Measurements from ENCODE around the gene TMEM231.
"Not testable (repeated sequence)": the region's sequence is repeated elsewhere in the genome, so short reads cannot be mapped to it uniquely, and the experiment has no call there.

Gene TMEM231

GRCh38 chr16:75548456-75548855 is 7.6 kb downstream of the TMEM231 start:
- H3K4me3 ChIP-seq (ENCODE audit: low read depth in 1 of 2, low read length in 2 of 2); H3K36me3 ChIP-seq (ENCODE audit: control insufficient read depth in 1 of 2, insufficient read depth in 2 of 2, low read length in 2 of 2); H3K27me3 ChIP-seq (ENCODE audit: control insufficient read depth in 1 of 2, insufficient read depth in 2 of 2, low read length in 2 of 2); H3K9ac ChIP-seq (ENCODE audit: low read depth in 1 of 2, low read length in 2 of 2); H3K9me3 ChIP-seq (ENCODE audit: control insufficient read depth in 1 of 2, low read length in 2 of 2); H3K27ac ChIP-seq (ENCODE audit: low read depth, low read length): not testable (repeated sequence)
- peaks cover 6 to 20% of the 10 kb centered on the region in 2 donors for H3K4me1 ChIP-seq (ENCODE audit: control insufficient read depth in 1 of 2, insufficient read depth in 2 of 2, low read length in 2 of 2)

GRCh38 chr16:75546293-75546692 is 9.8 kb downstream of the TMEM231 start:
- H3K27me3 ChIP-seq (ENCODE audit: control insufficient read depth in 1 of 2, insufficient read depth in 2 of 2, low read length in 2 of 2) = no peaks in the 10 kb centered on the region
- no peak overlapping the region for H3K4me3 ChIP-seq (ENCODE audit: low read depth in 1 of 2, low read length in 2 of 2)
- no peaks in the 10 kb centered on the region for H3K9me3 ChIP-seq (ENCODE audit: control insufficient read depth in 1 of 2, low read length in 2 of 2)
- H3K36me3 ChIP-seq (ENCODE audit: control insufficient read depth in 1 of 2, insufficient read depth in 2 of 2, low read length in 2 of 2) = peaks cover 0 to 4% of the 10 kb centered on the region in 2 donors
- H3K9ac ChIP-seq (ENCODE audit: low read depth in 1 of 2, low read length in 2 of 2) = no peak overlapping the region
- H3K27ac ChIP-seq (ENCODE audit: low read depth, low read length) = no peak overlapping the region
- H3K4me1 ChIP-seq (ENCODE audit: control insufficient read depth in 1 of 2, insufficient read depth in 2 of 2, low read length in 2 of 2) = peaks cover 20 to 23% of the 10 kb centered on the region in 2 donors

GRCh38 chr16:75545879-75546278 is 10.2 kb downstream of the TMEM231 start:
- not testable (repeated sequence) for H3K4me3 ChIP-seq (ENCODE audit: low read depth in 1 of 2, low read length in 2 of 2); H3K9ac ChIP-seq (ENCODE audit: low read depth in 1 of 2, low read length in 2 of 2); H3K36me3 ChIP-seq (ENCODE audit: control insufficient read depth in 1 of 2, insufficient read depth in 2 of 2, low read length in 2 of 2); H3K27ac ChIP-seq (ENCODE audit: low read depth, low read length); H3K9me3 ChIP-seq (ENCODE audit: control insufficient read depth in 1 of 2, low read length in 2 of 2); H3K27me3 ChIP-seq (ENCODE audit: control insufficient read depth in 1 of 2, insufficient read depth in 2 of 2, low read length in 2 of 2)
- H3K4me1 ChIP-seq (ENCODE audit: control insufficient read depth in 1 of 2, insufficient read depth in 2 of 2, low read length in 2 of 2) = peaks cover 24 to 27% of the 10 kb centered on the region in 2 donors

- not testable (repeated sequence) for H3K36me3 ChIP-seq (ENCODE audit: control insufficient read depth in 1 of 2, insufficient read depth in 2 of 2, low read length in 2 of 2); H3K9me3 ChIP-seq (ENCODE audit: control insufficient read depth in 1 of 2, low read length in 2 of 2); H3K9ac ChIP-seq (ENCODE audit: low read depth in 1 of 2, low read length in 2 of 2); H3K27ac ChIP-seq (ENCODE audit: low read depth, low read length); H3K27me3 ChIP-seq (ENCODE audit: control insufficient read depth in 1 of 2, insufficient read depth in 2 of 2, low read length in 2 of 2); H3K4me3 ChIP-seq (ENCODE audit: low read depth in 1 of 2, low read length in 2 of 2)
- peaks cover 39% of the 10 kb centered on the region in 2 donors for H3K4me1 ChIP-seq (ENCODE audit: control insufficient read depth in 1 of 2, insufficient read depth in 2 of 2, low read length in 2 of 2)
Measured at GRCh38 chr16:75542462-75542861, 13.6 kb downstream of the TMEM231 start.

- H3K27ac ChIP-seq (ENCODE audit: low read depth, low read length) = no peak overlapping the region
- H3K4me3 ChIP-seq (ENCODE audit: low read depth in 1 of 2, low read length in 2 of 2) = no peak overlapping the region
- no peak overlapping the region for H3K9ac ChIP-seq (ENCODE audit: low read depth in 1 of 2, low read length in 2 of 2)
- H3K27me3 ChIP-seq (ENCODE audit: control insufficient read depth in 1 of 2, insufficient read depth in 2 of 2, low read length in 2 of 2) = no peaks in the 10 kb centered on the region
- H3K36me3 ChIP-seq (ENCODE audit: control insufficient read depth in 1 of 2, insufficient read depth in 2 of 2, low read length in 2 of 2) = peaks cover 0 to 4% of the 10 kb centered on the region in 2 donors
- H3K9me3 ChIP-seq (ENCODE audit: control insufficient read depth in 1 of 2, low read length in 2 of 2) = no peaks in the 10 kb centered on the region
- H3K4me1 ChIP-seq (ENCODE audit: control insufficient read depth in 1 of 2, insufficient read depth in 2 of 2, low read length in 2 of 2) = peaks cover 41 to 46% of the 10 kb centered on the region in 2 donors
Measured at GRCh38 chr16:75541236-75541635, 14.8 kb downstream of the TMEM231 start.

- H3K9me3 ChIP-seq (ENCODE audit: control insufficient read depth in 1 of 2, low read length in 2 of 2); H3K36me3 ChIP-seq (ENCODE audit: control insufficient read depth in 1 of 2, insufficient read depth in 2 of 2, low read length in 2 of 2); H3K4me3 ChIP-seq (ENCODE audit: low read depth in 1 of 2, low read length in 2 of 2); H3K27me3 ChIP-seq (ENCODE audit: control insufficient read depth in 1 of 2, insufficient read depth in 2 of 2, low read length in 2 of 2); H3K9ac ChIP-seq (ENCODE audit: low read depth in 1 of 2, low read length in 2 of 2); H3K27ac ChIP-seq (ENCODE audit: low read depth, low read length): not testable (repeated sequence)
- H3K4me1 ChIP-seq (ENCODE audit: control insufficient read depth in 1 of 2, insufficient read depth in 2 of 2, low read length in 2 of 2) = peaks cover 36 to 42% of the 10 kb centered on the region in 2 donors
Measured at GRCh38 chr16:75538882-75539565, 17.0 kb downstream of the TMEM231 start.

GRCh38 chr16:75537776-75538175 is 18.3 kb downstream of the TMEM231 start:
- Histone ChIP-seq H3K9me3 (ENCODE audit: control insufficient read depth in 1 of 2, low read length in 2 of 2) (no peaks in the 10 kb centered on the region), H3K4me3 (ENCODE audit: low read depth in 1 of 2, low read length in 2 of 2) (no peak overlapping the region), H3K27ac (ENCODE audit: low read depth, low read length) (no peak overlapping the region), H3K27me3 (ENCODE audit: control insufficient read depth in 1 of 2, insufficient read depth in 2 of 2, low read length in 2 of 2) (no peaks in the 10 kb centered on the region), H3K36me3 (ENCODE audit: control insufficient read depth in 1 of 2, insufficient read depth in 2 of 2, low read length in 2 of 2) (peaks cover 0 to 3% of the 10 kb centered on the region in 2 donors), H3K4me1 (ENCODE audit: control insufficient read depth in 1 of 2, insufficient read depth in 2 of 2, low read length in 2 of 2) (peaks cover 33 to 40% of the 10 kb centered on the region in 2 donors), H3K9ac (ENCODE audit: low read depth in 1 of 2, low read length in 2 of 2) (no peak overlapping the region)

DNA sequence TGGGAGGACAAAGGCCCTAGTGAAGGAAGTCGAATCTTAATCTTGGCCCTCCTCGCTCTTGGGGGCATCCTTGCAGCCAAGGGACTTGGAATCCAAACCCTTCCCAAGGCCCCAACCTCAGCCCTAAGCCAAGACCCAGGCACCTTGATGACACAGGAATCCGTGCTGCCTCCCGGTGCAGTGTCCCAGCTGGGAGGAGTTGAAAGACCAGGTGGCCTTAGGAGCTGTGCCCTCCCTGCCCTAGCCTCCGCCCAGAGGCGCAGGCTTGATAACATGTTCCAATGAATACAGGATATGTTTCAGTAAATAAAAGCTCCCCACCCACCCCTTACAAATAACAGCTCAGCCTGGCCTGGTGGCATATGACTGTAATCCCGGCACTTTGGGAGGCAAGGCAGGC is 20.2 kb downstream of the TMEM231 start, which contains the start of gene CHST5:
Gene CHST5 (minus strand): TSS at position 208 of the 400 bp plus-strand sequence. CDS start 5,724 bp downstream, outside the sequence.
- H3K4me3 ChIP-seq (ENCODE audit: low read depth in 1 of 2, low read length in 2 of 2) = peak within 1 kb of the TSS; percentile 84
- no peaks in the 10 kb centered on the region for H3K9me3 ChIP-seq (ENCODE audit: control insufficient read depth in 1 of 2, low read length in 2 of 2)
- H3K36me3 ChIP-seq (ENCODE audit: control insufficient read depth in 1 of 2, insufficient read depth in 2 of 2, low read length in 2 of 2) = peaks cover 6 to 15% of the 10 kb centered on the region in 2 donors
- H3K9ac ChIP-seq (ENCODE audit: low read depth in 1 of 2, low read length in 2 of 2) = peak within 1 kb of the TSS; percentile 86 to 92
- peaks cover 18 to 34% of the 10 kb centered on the region in 2 donors for H3K4me1 ChIP-seq (ENCODE audit: control insufficient read depth in 1 of 2, insufficient read depth in 2 of 2, low read length in 2 of 2)
- no peaks in the 10 kb centered on the region for H3K27me3 ChIP-seq (ENCODE audit: control insufficient read depth in 1 of 2, insufficient read depth in 2 of 2, low read length in 2 of 2)
- H3K27ac ChIP-seq (ENCODE audit: low read depth, low read length) = peak within 1 kb of the TSS; percentile 78

DNA sequence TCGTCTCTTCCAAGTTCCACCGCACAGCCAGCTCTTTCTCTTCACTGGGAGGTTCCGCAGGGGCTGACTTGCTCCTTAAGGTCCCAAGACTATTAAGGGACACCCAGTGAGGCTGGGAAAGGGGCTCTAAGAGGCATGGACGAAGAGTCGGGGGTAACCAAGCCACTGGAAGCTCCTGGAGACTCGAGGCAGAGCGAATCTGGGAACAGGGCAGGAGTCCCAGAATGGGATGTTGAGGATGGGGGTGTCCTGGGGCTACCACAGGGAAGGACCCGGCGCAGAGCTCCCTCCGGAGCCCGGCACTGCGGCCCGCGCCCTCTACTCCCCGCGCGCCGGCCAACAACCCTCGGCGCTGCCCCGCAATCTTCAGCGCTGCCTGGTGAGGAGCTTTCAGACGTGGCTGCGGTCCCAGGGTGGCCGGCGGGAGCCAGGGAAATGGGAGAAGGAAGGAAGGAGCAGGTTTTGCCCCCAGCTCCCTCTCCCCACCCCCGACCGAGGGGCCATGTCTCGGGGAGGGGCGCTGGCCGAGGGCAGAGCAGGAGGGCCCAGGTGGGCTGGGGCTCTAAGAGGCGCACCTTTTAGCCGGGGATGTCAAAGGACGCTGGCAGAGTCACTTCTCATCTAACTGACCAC is 20.7 kb downstream of the TMEM231 start:
- Histone ChIP-seq H3K27ac (ENCODE audit: low read depth, low read length) (peak overlapping the region; percentile 78), H3K9me3 (ENCODE audit: control insufficient read depth in 1 of 2, low read length in 2 of 2) (no peaks in the 10 kb centered on the region), H3K9ac (ENCODE audit: low read depth in 1 of 2, low read length in 2 of 2) (peak overlapping the region; percentile 86 to 92), H3K4me1 (ENCODE audit: control insufficient read depth in 1 of 2, insufficient read depth in 2 of 2, low read length in 2 of 2) (peaks cover 12 to 29% of the 10 kb centered on the region in 2 donors), H3K4me3 (ENCODE audit: low read depth in 1 of 2, low read length in 2 of 2) (peak overlapping the region; percentile 84), H3K36me3 (ENCODE audit: control insufficient read depth in 1 of 2, insufficient read depth in 2 of 2, low read length in 2 of 2) (peaks cover 6 to 15% of the 10 kb centered on the region in 2 donors), H3K27me3 (ENCODE audit: control insufficient read depth in 1 of 2, insufficient read depth in 2 of 2, low read length in 2 of 2) (no peaks in the 10 kb centered on the region)

DNA sequence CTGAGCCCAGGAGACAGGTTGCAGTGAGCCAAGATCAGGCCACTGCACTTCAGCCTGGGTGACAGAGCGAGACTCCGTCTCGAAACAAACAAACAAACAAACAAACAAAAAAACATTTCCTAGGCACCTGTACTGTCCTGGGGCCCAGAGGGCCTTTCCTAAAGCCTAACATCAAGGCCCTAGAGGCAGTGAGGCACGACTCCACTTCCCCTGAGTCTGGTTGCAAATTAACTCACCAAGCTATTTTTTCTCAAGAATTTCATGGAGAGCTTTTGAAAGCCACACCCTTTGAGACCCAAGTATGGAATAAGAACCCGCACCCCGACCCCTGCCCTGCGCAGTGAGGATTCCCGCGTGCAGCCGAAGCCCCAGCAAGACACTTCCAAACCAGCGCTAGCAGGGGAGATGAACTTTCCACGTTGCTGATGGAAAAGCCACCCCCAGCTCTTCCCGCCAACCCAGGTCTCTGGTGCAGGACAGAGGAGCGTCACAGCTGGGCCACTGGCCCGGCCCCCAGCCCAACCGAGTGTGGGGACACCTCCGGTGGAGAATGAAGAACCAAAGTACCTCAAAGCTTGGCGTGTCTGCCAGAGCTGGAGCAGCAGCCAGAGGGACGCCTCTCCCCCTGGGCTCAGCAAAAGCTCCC is 21.4 kb downstream of the TMEM231 start:
- H3K27ac ChIP-seq (ENCODE audit: low read depth, low read length) = peak overlapping the region; percentile 78
- peaks cover 6 to 20% of the 10 kb centered on the region in 2 donors for H3K36me3 ChIP-seq (ENCODE audit: control insufficient read depth in 1 of 2, insufficient read depth in 2 of 2, low read length in 2 of 2)
- peak overlapping the region; percentile 84 for H3K4me3 ChIP-seq (ENCODE audit: low read depth in 1 of 2, low read length in 2 of 2)
- H3K9me3 ChIP-seq (ENCODE audit: control insufficient read depth in 1 of 2, low read length in 2 of 2) = no peaks in the 10 kb centered on the region
- peak overlapping the region; percentile 86 to 92 for H3K9ac ChIP-seq (ENCODE audit: low read depth in 1 of 2, low read length in 2 of 2)
- H3K27me3 ChIP-seq (ENCODE audit: control insufficient read depth in 1 of 2, insufficient read depth in 2 of 2, low read length in 2 of 2) = no peaks in the 10 kb centered on the region
- H3K4me1 ChIP-seq (ENCODE audit: control insufficient read depth in 1 of 2, insufficient read depth in 2 of 2, low read length in 2 of 2) = peaks cover 7 to 25% of the 10 kb centered on the region in 2 donors
